Measurements from ENCODE around the gene YPEL3.
A peak's percentile ranks its signal among the peaks of the same experiment; 100 is the strongest.

The YPEL3 gene

GRCh38 chr16:30094541-30095165, 1.4 kb downstream of the YPEL3 start:
- TF ChIP-seq CTCF (IDR thresholded peaks at IDR 0.05; ENCODE audit: control extremely low read depth, extremely low read depth, low read depth, missing control alignments): no peak
- no peak for DNase-seq (ENCODE audit: extremely low spot score)
- ChIA-PET CTCF (interaction anchor here (1.6 to 3.4 kb wide), 2 partner anchors 18 to 24 kb away, joined by 3 to 29 read pairs; partner anchors contain the start of gene GDPD3), POLR2A (interaction anchor here (0.7 kb wide), 1 partner anchor 439 kb away, joined by 5 read pairs; no protein-coding TSS in a partner anchor)

GRCh38 chr16:30092373-30093010, 3.5 kb downstream of the YPEL3 start:
- ChIA-PET CTCF (interaction anchor here (0.7 to 4.6 kb wide), 37 partner anchors 11 to 536 kb away, joined by 3 to 102 read pairs (median 5); partner anchors contain the start of genes ALDOA, C16orf92, CORO1A and DCTPP1), POLR2A (interaction anchor here (0.6 to 1.6 kb wide), 9 partner anchors 10 to 827 kb away, joined by 3 to 13 read pairs (median 5); partner anchors contain the start of gene ALDOA)
- TF ChIP-seq CTCF (IDR thresholded peaks at IDR 0.05; ENCODE audit: control extremely low read depth, extremely low read depth, low read depth, missing control alignments): peak; percentile 95
- peak; percentile 93 for DNase-seq (ENCODE audit: extremely low spot score)

GRCh38 chr16:30091474-30092372, 4.3 kb downstream of the YPEL3 start, which contains the start of gene TBX6:
Gene TBX6, minus strand, starts transcription at chr16:30091924. Its CDS starts 731 bp downstream, at chr16:30091193.
- ChIA-PET POLR2A (interaction anchor here (0.6 to 1.6 kb wide), 11 partner anchors 9 to 828 kb away, joined by 3 to 13 read pairs (median 5); partner anchors contain the start of gene ALDOA), CTCF (interaction anchor here (0.6 to 4.6 kb wide), 42 partner anchors 12 to 603 kb away, joined by 3 to 102 read pairs (median 5); partner anchors contain the start of genes ALDOA, C16orf92, CORO1A and DCTPP1)
- peak; percentile 90 for TF ChIP-seq CTCF (IDR thresholded peaks at IDR 0.05; ENCODE audit: control extremely low read depth, extremely low read depth, low read depth, missing control alignments)
- DNase-seq (ENCODE audit: extremely low spot score): peak; percentile 93

GRCh38 chr16:30090610-30091331, 5.2 kb downstream of the YPEL3 start:
- no peak for DNase-seq (ENCODE audit: extremely low spot score)
- TF ChIP-seq CTCF (IDR thresholded peaks at IDR 0.05; ENCODE audit: control extremely low read depth, extremely low read depth, low read depth, missing control alignments): no peak
- POLR2A ChIA-PET: interaction anchor here (0.7 to 1.6 kb wide), 4 partner anchors 8 to 272 kb away, joined by 5 to 13 read pairs (median 6); partner anchors contain the start of gene ALDOA
- CTCF ChIA-PET: interaction anchor here (0.8 to 4.6 kb wide), 15 partner anchors 12 to 339 kb away, joined by 3 to 102 read pairs (median 7); partner anchors contain the start of genes ALDOA, C16orf92, CORO1A and DCTPP1

- ChIA-PET CTCF (interaction anchor here (4.6 kb wide), 1 partner anchor 11 kb away, joined by 102 read pairs; the partner anchor contains the start of gene PPP4C), POLR2A (interaction anchor here (0.5 to 1.2 kb wide), 2 partner anchors 24 to 524 kb away, joined by 3 to 4 read pairs; partner anchors contain the start of gene ALDOA)
- DNase-seq (ENCODE audit: extremely low spot score): no peak
- TF ChIP-seq CTCF (IDR thresholded peaks at IDR 0.05; ENCODE audit: control extremely low read depth, extremely low read depth, low read depth, missing control alignments): no peak
Observed at GRCh38 chr16:30088832-30089624, 7.0 kb downstream of the YPEL3 start.
